ENCODE measurements around the gene EN2.
A peak's percentile ranks its signal among the peaks of the same experiment; 100 is the strongest.

The EN2 gene

GRCh38 chr7:155489862-155490696 is 32.1 kb downstream of the EN2 start:
- H3K27ac Mint-ChIP-seq = peak overlapping the region in 2 of 3 experiments; percentile 73 to 83
- H3K4me3 Mint-ChIP-seq = peak overlapping the region; percentile 76 to 83 (median 77)
- no peak for TF ChIP-seq CTCF (IDR thresholded peaks at IDR 0.05; ENCODE audit: unreplicated experiment in 3 of 3)
- peaks cover 88% of the 10 kb centered on the region for H3K27me3 Mint-ChIP-seq (ENCODE audit: low read depth)
- no peaks in the 10 kb centered on the region for H3K36me3 Mint-ChIP-seq (ENCODE audit: low read depth)
- H3K4me1 Mint-ChIP-seq = peaks cover 10% of the 10 kb centered on the region
- H3K9me3 Mint-ChIP-seq = no peaks in the 10 kb centered on the region

GRCh38 chr7:155490697-155491628 is 33.0 kb downstream of the EN2 start:
- H3K4me3 Mint-ChIP-seq = peak overlapping the region; percentile 76 to 83 (median 77)
- H3K9me3 Mint-ChIP-seq = no peaks in the 10 kb centered on the region
- peaks cover 10% of the 10 kb centered on the region for H3K4me1 Mint-ChIP-seq
- peak overlapping the region in 2 of 3 experiments; percentile 73 to 83 for H3K27ac Mint-ChIP-seq
- no peak for TF ChIP-seq CTCF (IDR thresholded peaks at IDR 0.05; ENCODE audit: unreplicated experiment in 3 of 3)
- H3K36me3 Mint-ChIP-seq (ENCODE audit: low read depth) = no peaks in the 10 kb centered on the region
- H3K27me3 Mint-ChIP-seq (ENCODE audit: low read depth) = peaks cover 90% of the 10 kb centered on the region

DNA sequence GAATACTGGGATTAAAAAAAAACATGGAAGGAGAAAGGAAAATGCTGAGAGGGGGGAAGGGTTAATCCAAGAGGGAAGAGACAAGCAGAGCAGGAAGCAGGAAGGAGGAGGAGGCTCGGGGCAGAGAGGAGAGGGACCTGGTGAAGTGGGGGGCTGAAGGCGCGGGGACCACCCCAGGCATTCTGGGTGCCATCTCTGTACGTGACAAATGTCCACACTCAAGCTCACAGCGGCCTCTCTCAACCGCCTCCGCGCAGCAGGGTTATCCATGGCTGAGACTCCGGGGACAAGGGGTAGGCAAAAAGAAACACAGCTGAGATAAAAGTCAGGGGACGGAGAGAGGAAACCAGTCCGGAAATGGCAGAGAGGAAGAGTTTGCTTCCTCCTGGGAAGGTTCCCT is 33.9 kb downstream of the EN2 start:
- H3K9me3 Mint-ChIP-seq = no peaks in the 10 kb centered on the region
- no peak for TF ChIP-seq CTCF (IDR thresholded peaks at IDR 0.05; ENCODE audit: unreplicated experiment in 3 of 3)
- H3K4me3 Mint-ChIP-seq = peak overlapping the region; percentile 28 to 59 (median 49)

DNA sequence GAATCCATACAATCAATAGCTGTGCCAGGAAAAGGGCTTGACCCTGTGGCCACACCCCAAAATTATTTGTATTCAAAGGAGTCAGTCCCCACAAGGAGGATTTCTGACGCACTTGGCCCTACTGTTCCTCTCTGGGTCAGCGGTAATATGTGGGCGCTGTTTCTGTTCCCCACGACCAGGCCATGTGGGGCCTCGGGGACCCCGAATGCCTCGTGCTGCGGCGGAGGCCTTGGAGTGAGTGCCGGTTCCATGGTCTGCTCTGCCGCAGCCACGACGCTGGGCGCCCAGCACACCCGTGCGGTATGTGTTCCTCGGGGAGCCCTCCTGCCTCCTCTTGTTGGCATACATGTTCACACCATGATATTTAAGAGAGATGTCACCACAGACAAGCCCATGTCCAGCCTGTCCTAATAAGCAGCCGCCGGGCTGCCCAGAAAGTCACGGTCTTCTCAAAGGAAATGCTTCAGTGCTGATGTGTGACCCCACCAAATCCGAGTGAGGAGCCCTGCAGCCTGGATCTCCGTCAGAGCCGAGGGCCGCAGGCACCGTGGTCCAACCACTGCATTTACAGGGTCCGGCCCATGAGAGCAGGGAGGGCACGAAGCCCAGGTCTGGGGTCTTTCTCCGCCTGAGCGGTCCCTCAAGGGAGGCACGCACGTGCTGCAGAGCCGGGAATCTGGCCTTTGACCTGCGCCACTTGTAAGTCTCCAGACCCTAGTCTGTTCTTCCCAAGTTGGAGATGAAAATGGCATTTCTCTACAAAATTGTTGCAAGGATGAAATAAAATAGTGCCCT is 36.0 kb downstream of the EN2 start:
- no peak for TF ChIP-seq CTCF (IDR thresholded peaks at IDR 0.05; ENCODE audit: unreplicated experiment in 3 of 3)
- Mint-ChIP-seq H3K4me1 (peaks cover 10% of the 10 kb centered on the region), H3K27me3 (ENCODE audit: low read depth) (peaks cover 92% of the 10 kb centered on the region), H3K27ac (no peak overlapping the region), H3K4me3 (no peak overlapping the region), H3K9me3 (no peaks in the 10 kb centered on the region), H3K36me3 (ENCODE audit: low read depth) (no peaks in the 10 kb centered on the region)

More for the DNA sequence above, 33.9 kb downstream of the EN2 start:
- peaks cover 93% of the 10 kb centered on the region for H3K27me3 Mint-ChIP-seq (ENCODE audit: low read depth)
- no peak overlapping the region for H3K27ac Mint-ChIP-seq
- no peaks in the 10 kb centered on the region for H3K36me3 Mint-ChIP-seq (ENCODE audit: low read depth)
- peaks cover 10% of the 10 kb centered on the region for H3K4me1 Mint-ChIP-seq

DNA sequence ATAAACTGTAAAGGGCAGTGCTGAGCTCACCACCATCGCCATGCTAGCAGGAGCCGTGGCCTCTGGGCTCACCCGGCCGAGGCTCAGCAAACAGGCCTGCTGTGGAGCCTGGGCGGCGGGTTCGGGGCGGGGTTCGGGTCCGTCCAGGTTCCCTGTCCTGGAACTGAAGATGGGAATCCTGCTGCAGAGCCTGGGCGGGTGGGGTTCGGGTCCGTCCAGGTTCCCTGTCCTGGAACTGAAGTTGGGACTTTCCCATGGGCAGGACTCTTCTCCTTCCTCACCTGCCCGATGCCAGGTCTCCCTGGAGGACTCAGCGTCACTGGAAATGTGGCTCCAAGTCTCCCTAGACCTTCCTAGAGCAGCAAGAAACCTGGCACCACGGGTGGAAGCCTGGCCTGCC is 36.6 kb downstream of the EN2 start:
- no peak for TF ChIP-seq CTCF (IDR thresholded peaks at IDR 0.05; ENCODE audit: unreplicated experiment in 3 of 3)
- Mint-ChIP-seq H3K4me3 (no peak overlapping the region), H3K9me3 (no peaks in the 10 kb centered on the region), H3K27me3 (ENCODE audit: low read depth) (peaks cover 92% of the 10 kb centered on the region), H3K4me1 (peaks cover 10% of the 10 kb centered on the region), H3K36me3 (ENCODE audit: low read depth) (no peaks in the 10 kb centered on the region), H3K27ac (no peak overlapping the region)
